ENCODE data around the gene LRRC25. TPM values are rescaled to one million over a fixed set of nuclear protein-coding genes. Genes with fewer than 3 reads are reported as not detected.
"Not testable (repeated sequence)": the region's sequence is repeated elsewhere in the genome, so short reads cannot be mapped to it uniquely, and the experiment has no call there.

The LRRC25 gene
- total and polyA plus RNA-seq, 11 donors, result 0.83 to 33.0 (median 2.8) TPM

GRCh38 chr19:18408053-18408476 is 10.6 kb upstream of the LRRC25 start:
- no peak overlapping the region for H3K4me3 ChIP-seq
- WGBS, 4 donors, result 54 to 59% (median 56%) methylated on average over 9 to 10 of the region's 10 CpGs
- ATAC-seq (peak in 2 of 4 donors; percentile 22 to 30), DNase-seq (peak in 2 of 5 donors; percentile 41 to 44)
- intact Hi-C loops (cut with DNase I), result loop anchor here in 2 of 10 donors (2.0 to 10.0 kb wide), 2 partner anchors 59 to 153 kb away; a partner anchor contains a TSS
- no peaks in the 10 kb centered on the region for H3K36me3 ChIP-seq
- peaks cover 0 to 4% (median 0%) of the 10 kb centered on the region in 12 donors for H3K4me1 ChIP-seq
- no peaks in the 10 kb centered on the region for H3K27me3 ChIP-seq
- no peaks in the 10 kb centered on the region for H3K9me3 ChIP-seq
- H3K27ac ChIP-seq, result no peak overlapping the region
- TF ChIP-seq CTCF (IDR thresholded peaks at IDR 0.05) (peak; percentile 16 to 51 (median 40)), POLR2A (IDR thresholded peaks at IDR 0.05) (no peak)

GRCh38 chr19:18406749-18407148 is 9.3 kb upstream of the LRRC25 start:
- no peak for TF ChIP-seq POLR2A (IDR thresholded peaks at IDR 0.05)
- 90 to 94% (median 92%) methylated on average over 9 of the region's 9 CpGs for WGBS, 4 donors
- intact Hi-C loops (cut with DNase I), result loop anchor here in 1 of 10 donors (10.0 kb wide), 1 partner anchor 152 kb away; a partner anchor contains a TSS

GRCh38 chr19:18405754-18406153 is 8.3 kb upstream of the LRRC25 start:
- DNase-seq, H3K4me3 ChIP-seq, H3K36me3 ChIP-seq, ATAC-seq, H3K27me3 ChIP-seq, H3K9me3 ChIP-seq, H3K27ac ChIP-seq: not testable (repeated sequence)
- peaks cover 0 to 15% (median 0%) of the 10 kb centered on the region in 12 donors for H3K4me1 ChIP-seq
- WGBS, 4 donors, result 92 to 94% (median 93%) methylated on average over 11 of the region's 11 CpGs
- intact Hi-C loops (cut with DNase I), result loop anchor here in 1 of 10 donors (10.0 kb wide), 1 partner anchor 151 kb away; a partner anchor contains a TSS

More at GRCh38 chr19:18406749-18407148, 9.3 kb upstream of the LRRC25 start:
- H3K27ac ChIP-seq, result no peak overlapping the region
- DNase-seq, result no peak
- peaks cover 0 to 9% (median 0%) of the 10 kb centered on the region in 12 donors for H3K4me1 ChIP-seq
- no peaks in the 10 kb centered on the region for H3K27me3 ChIP-seq
- no peak overlapping the region for H3K4me3 ChIP-seq
- ATAC-seq, result no peak
- H3K36me3 ChIP-seq, result no peaks in the 10 kb centered on the region
- no peaks in the 10 kb centered on the region for H3K9me3 ChIP-seq

GRCh38 chr19:18402455-18403248 is 5.2 kb upstream of the LRRC25 start:
- H3K27me3 ChIP-seq, H3K4me3 ChIP-seq, H3K9me3 ChIP-seq, ATAC-seq, DNase-seq, H3K36me3 ChIP-seq: not testable (repeated sequence)
- Histone ChIP-seq H3K27ac (peak overlapping the region in 1 of 12 donors; percentile 74), H3K4me1 (peaks cover 0 to 46% (median 0%) of the 10 kb centered on the region in 12 donors)
- 78 to 86% (median 78%) methylated on average over 17 to 18 of the region's 18 CpGs for WGBS, 4 donors
- intact Hi-C loops (cut with DNase I), result loop anchor here in 2 of 10 donors (5.0 to 10.0 kb wide), 2 partner anchors 140 to 148 kb away; a partner anchor contains a TSS

- Histone ChIP-seq H3K36me3 (no peaks in the 10 kb centered on the region), H3K27me3 (peaks cover 0 to 18% (median 0%) of the 10 kb centered on the region in 9 donors), H3K4me3 (no peak overlapping the region), H3K27ac (peak overlapping the region in 1 of 12 donors; percentile 74), H3K9me3 (no peaks in the 10 kb centered on the region), H3K4me1 (peaks cover 0 to 53% (median 0%) of the 10 kb centered on the region in 12 donors)
- intact Hi-C loops (cut with DNase I), result loop anchor here in 2 of 10 donors (5.0 to 10.0 kb wide), 2 partner anchors 139 to 147 kb away; a partner anchor contains a TSS
- DNase-seq (peak in 3 of 5 donors; percentile 65 to 84 (median 72)), ATAC-seq (peak; percentile 81 to 90 (median 82))
- WGBS, 4 donors, result 45 to 63% (median 51%) methylated on average over 7 of the region's 7 CpGs
- no peak for TF ChIP-seq POLR2A (IDR thresholded peaks at IDR 0.05)
- peak in 9 of 12 donors; percentile 11 to 41 (median 23) for TF ChIP-seq CTCF (IDR thresholded peaks at IDR 0.05)
Measured at GRCh38 chr19:18401580-18402112, 4.2 kb upstream of the LRRC25 start.

Measured in heart left ventricle (tissue), 16 donors.